AG04449 (cell line): ENCODE results near the gene STRADB.

Experiments used
- CTCF ChIA-PET: fragments of 350-600 bp; formaldehyde crosslinking; extraction: SDS; loops from one replicate; lab custom pipeline; 2021; ENCODE audit warnings: antibody characterized with exemption; lab: Yijun Ruan, JAX
- POLR2A ChIA-PET: fragments of 400-600, 350-600 bp; formaldehyde crosslinking; extraction: SDS; loops from one replicate; lab custom pipeline; 2020; ENCODE audit warnings: antibody characterized with exemption, inconsistent platforms; lab: Yijun Ruan, JAX
- DNase-seq: peaks from one replicate; pipeline ENCODE4 v3.0.0-alpha.2; 2010; ENCODE audit warnings: low read depth, low spot score
- H3K4me3 ChIP-seq: 2 replicates; pipeline ENCODE4 v1.5.1; 2011; ENCODE audit warnings: low read depth, mild to moderate bottlenecking, control low read depth, low read length
- TF ChIP-seq, protein P1 (sequence below): IDR thresholded peaks from one replicate; pipeline ENCODE4 v1.5.1; 2011; ENCODE audit warnings: mild to moderate bottlenecking, moderate library complexity, low read length, control low read depth, inconsistent platforms; ENCODE audit not compliant: insufficient read depth; ENCODE audit errors: missing control alignments

STRADB gene

GRCh38 chr2:201523506-201523905, 72.0 kb downstream of the STRADB start:
- ChIA-PET CTCF (interaction anchor here (0.8 to 1.8 kb wide), 3 partner anchors 9 to 20 kb away, joined by 3 to 4 read pairs (median 3); no protein-coding TSS in a partner anchor), POLR2A (interaction anchor here (0.6 kb wide), 1 partner anchor 72 kb away, joined by 3 read pairs; the partner anchor contains the start of genes STRADB and TRAK2)
- H3K4me3 ChIP-seq, result no peak overlapping the region
- TF ChIP-seq, protein P1, sequence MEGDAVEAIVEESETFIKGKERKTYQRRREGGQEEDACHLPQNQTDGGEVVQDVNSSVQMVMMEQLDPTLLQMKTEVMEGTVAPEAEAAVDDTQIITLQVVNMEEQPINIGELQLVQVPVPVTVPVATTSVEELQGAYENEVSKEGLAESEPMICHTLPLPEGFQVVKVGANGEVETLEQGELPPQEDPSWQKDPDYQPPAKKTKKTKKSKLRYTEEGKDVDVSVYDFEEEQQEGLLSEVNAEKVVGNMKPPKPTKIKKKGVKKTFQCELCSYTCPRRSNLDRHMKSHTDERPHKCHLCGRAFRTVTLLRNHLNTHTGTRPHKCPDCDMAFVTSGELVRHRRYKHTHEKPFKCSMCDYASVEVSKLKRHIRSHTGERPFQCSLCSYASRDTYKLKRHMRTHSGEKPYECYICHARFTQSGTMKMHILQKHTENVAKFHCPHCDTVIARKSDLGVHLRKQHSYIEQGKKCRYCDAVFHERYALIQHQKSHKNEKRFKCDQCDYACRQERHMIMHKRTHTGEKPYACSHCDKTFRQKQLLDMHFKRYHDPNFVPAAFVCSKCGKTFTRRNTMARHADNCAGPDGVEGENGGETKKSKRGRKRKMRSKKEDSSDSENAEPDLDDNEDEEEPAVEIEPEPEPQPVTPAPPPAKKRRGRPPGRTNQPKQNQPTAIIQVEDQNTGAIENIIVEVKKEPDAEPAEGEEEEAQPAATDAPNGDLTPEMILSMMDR, result no peak
- DNase-seq, result no peak
